Stimulated activated CD8-positive, alpha-beta memory T cell treated with anti-CD3 and anti-CD28 coated beads, Interleukin-12 subunit alpha, Interleukin-12 subunit beta, amount 100 ng/mL, for 4 hours (primary cell): ENCODE results near the gene SCAP.
"Not testable (repeated sequence)": the region's sequence is repeated elsewhere in the genome, so short reads cannot be mapped to it uniquely, and the experiment has no call there.

Experiments used
- DNase-seq: peaks from one replicate; pipeline ENCODE4 v3.0.0-alpha.2; 2020; ENCODE audit warnings: low read depth

The SCAP gene

DNA sequence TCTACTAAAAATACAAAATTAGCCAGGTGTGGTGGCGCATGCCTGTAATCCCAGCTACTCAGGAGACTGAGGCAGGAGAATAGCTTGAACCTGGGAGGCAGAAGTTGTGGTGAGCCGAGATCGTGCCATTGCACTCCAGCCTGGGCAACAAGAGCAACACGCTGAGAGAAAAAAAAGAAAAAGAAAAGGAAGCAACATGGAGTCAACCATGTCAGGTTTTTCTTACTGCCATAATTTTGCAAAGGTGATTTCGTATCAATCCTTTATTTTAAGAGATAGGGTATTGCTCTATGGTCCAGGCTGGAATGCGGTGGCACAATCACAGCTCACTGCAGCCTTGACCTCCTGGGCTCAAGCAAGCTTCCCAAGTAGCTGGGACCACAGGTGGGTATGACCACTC is 4.5 kb upstream of the SCAP start:
- DNase-seq: not testable (repeated sequence)

DNA sequence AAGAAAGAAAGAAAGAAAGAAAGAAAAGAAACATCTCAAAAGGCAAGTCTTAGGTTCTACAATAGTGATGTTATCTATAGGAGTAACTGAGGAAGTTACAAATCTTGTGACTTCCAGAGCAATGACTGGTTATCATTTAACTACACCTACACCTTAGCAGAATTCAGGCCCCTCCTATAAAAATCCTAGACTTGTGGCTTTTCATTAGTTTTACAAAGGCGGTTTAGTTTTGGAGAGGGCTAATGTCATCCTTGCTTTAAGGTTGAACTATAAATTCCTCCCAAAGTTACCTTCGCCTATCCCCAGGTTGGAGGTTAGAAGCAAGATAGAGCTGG is 4.1 kb upstream of the SCAP start:
- DNase-seq: no peak

DNA sequence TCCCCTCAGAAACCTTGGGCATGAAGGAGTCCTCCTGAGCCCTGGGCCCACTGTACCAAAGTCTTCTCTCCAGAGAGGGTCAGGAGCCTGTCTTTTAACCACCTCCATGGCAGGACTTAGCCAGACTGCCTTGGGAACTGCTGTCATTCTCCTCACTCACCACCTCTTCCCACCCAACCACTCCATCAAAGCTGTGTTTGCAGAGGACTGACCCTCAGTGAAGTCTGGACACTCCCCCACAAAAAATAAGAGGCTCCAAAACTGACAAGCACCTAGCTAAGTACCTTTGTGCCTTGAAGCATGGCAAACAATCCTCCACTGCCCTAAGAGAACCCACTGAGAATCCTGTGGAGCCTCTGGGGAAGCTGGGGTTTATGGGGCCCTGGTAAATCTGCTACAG is 2.3 kb upstream of the SCAP start:
- no peak for DNase-seq

DNA sequence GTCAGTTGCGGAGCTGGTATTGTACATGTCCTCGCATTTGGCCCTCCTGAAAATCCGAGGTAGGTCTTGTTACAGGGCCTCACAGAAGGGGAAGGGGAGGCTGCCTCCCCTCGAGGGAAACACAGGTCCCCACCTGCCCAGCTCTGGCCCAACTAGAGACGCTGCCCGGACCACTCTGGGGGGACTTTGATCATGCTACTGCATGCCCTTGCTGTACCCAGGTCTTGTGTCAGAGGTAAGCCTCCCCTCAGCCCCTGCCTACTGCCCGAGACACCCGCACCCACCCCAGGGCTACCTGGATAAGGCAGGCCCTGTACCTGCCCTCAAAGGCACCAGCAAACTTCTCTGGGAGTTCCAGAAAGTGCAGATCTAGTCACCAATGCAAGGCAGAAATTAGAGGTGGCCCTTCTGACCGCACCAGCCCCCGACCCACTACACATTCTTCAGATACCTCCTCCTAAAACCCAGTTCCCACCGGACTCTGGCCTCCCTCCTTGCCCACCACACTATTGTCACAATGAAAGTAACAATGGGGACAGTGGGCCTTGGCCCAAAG is 981 bp upstream of the SCAP start:
- DNase-seq: no peak

DNA sequence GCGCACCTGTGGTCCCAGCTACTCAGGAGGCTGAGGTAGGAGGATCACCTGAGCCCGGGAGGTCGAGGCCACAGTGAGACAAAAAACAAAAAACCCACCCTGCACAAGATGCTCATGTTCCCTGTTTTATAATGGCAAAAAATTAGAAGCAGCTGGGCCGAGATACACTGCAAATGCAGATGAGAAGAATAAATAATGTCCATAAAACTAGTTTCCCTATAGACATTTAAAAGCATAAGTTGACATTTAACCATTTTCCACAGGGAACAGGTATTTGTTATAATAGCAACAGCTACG is 537 bp upstream of the SCAP start:
- DNase-seq: no peak

DNA sequence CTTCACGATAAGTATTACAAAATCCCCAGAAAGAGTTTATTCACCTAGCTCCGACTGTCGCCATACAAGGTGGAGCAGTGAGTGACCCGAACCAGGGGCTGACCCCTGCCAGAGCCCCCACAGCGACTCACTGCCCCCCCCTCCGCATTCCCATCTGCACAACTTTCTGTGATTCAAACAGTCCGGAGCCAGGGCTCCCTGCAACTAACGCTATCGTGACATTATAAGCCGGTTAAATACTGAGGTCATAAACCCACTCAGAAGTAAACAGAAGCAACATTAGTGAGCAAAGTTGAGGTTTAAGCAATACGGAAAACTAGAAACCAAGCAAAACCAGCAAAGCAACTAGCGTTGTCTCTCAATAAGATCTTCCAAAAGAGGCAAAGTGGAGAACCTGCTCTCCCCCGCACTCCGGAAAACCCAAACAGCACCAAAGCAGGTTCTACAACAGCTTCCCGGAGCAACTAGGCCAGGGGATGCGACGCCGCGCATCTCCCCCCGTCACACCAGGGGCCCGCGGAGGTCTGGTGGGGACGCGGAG is 642 bp downstream of the SCAP start:
- no peak for DNase-seq

DNA sequence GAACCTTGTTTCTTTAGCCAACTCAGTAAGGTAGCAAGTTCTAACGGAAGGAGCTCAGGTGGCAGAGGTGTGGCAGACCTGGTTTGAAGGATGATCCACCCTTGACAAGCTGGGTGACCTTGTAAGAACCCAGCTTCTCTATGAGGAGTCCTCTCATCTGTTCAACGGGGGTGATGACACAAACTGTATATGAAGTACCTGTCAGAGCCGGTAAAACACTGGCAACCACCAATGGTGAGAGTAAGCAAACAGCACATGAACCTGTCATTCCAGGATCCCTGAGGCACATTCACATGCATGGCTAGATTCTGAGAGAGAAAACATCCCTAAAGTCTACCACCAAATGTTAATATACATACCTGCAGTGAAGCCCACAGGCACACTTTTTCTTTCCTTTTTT is 2.4 kb downstream of the SCAP start:
- DNase-seq: no peak

DNA sequence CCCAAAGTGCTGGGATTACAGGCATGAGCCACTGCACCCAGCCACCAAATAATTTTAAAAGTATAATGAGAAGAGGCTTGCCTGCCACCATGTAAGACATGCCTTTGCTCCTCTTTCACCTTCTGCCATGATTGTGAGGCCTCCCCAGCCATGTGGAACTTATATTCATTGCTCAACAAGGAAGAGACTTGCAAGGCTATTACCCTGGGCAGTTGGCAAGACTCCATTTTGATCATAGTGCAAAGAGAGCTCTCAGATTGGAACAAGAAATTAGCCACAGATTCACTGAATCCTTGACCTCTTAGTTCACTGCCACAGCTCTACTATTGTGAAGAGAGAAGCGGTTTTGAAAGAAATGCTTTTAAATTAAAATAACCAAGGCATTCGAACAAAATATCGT is 6.1 kb downstream of the SCAP start:
- no peak for DNase-seq

DNA sequence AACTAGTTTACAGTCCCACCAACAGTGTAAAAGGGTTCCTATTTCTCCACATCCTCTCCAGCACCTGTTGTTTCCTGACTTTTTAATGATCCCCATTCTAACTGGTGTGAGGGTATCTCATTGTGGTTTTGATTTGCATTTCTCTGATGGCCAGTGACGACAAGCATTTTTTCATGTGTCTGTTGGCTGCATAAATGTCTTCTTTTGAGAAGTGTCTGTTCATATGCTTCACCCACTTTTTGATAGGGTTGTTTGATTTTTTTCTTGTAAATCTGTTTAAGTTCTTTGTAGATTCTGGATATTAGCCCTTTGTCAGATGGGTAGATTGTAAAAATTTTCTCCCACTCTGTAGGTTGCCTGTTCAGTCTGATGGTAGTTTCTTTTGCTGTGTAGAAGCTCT is 7.4 kb downstream of the SCAP start:
- DNase-seq: not testable (repeated sequence)

DNA sequence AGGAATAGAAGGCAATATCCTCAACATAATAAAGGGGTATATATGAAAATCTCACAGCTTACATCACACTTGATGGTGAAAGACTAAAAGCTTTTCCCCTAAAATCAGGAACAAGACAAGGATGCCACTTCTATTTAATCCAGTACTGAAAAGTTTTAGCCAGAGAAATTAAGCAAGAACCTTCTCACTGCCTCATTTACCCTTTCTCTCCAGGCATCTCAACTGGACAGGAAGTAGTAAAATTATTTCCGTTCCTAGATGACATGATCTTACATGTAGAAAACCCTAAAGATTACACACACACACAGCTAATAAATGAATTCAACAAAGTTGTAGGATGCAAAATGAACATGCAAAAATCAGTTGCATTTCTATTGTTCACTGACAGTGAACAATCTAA is 11.2 kb downstream of the SCAP start:
- DNase-seq: no peak

DNA sequence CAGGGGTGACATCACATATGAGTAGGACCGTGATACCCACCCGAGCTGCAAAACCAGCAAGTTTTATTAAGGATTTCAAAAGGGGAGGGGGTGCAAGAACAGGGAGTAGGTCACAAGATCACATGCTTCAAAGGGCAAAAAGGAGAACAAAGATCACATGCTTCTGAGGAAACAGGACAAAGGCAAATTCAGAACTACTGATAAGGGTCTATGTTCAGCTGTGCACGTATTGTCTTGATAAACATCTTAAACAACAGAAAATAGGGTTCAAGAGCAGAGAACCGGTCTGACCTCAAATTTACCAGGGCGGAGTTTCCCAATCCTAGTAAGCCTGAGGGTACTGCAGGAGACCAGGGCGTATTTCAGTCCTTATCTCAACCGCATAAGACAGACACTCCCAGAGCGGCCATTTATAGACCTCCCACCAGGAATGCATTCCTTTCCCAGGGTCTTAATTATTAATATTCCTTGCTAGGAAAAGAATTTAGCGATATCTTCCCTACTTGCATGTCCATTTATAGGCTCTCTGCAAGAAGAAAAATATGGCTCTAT is 16.1 kb downstream of the SCAP start:
- not testable (repeated sequence) for DNase-seq

DNA sequence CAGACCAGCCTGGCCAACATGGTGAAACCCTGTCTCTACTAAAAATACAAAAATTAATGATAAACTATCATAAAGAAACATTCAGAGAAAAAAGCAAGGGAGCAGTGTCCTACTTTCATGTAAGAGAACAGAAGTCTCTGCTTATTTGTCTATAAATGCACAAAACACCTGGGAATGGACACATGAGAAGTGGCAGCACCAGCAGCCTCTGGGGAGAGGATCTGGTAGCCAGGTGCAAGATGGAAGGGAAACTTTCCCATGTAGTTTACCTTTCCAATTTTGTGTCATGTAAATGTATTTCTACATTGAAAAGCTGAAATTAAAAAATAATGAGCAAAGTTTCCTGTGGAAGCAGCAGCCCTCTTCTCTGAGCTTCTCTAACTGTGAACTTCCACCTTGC is 18.8 kb downstream of the SCAP start:
- no peak for DNase-seq

DNA sequence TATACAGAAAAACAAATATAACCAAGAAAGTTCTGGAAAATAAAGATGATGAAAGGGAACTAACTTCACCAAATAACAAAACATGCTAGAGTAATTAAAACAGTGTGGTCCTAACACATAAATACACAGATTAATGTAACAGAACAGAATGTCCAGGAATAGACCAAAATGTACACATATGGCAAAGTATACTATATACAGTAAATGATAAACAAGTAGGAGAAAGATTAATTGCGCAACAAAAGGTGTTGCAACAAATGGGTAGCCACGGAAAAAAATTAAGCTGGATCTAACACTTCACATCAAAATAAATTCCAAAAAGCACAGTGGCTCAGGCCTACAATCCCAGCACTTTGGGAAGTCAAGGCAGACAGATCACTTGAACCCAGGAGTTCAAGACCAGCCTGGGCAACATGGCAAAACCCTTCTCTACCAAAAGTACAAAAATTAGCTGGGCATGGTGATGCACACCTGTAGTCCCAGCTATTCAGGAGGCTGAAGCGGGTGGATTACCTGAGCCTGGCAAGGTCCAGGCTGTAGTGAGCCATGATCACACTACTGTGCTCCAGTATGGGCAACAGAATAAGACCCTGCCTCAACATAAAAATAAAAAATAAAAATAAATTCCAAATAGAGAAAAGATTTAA is 19.8 kb downstream of the SCAP start:
- DNase-seq: no peak

DNA sequence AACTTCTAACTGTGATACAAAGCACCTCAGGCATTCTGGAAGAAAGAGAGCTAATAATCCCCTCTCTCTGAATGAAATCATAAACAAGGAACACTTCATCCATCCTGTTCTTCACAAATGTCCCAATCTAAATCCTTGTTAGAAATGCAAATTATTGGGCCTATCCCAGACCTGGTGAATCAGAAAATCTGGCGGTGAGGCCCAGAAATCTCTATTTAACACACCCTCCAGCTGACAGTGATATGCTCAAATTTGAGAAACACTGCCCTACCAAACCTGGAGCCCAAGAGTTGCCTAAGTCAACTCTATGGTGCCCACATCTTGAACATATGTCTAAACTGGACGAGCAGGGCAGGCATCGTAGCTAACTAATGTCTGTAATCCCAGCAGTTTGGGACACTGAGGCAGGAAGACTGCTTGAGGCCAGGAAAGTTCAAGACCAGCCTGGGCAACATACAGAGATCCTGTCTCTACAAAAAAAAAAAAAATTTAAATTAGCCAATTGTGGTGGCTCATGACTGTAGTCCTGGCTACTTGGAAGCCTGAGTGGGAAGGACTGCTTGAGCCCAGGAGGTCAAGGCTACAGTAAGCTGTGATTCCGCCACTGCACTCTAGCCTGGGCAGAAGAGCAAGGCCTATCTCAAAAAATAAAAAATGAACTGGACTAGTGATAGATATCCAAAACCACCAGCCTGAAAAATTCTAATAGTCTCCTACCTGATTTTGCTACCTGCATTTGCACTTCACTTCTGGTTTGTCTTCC is 23.1 kb downstream of the SCAP start:
- DNase-seq: no peak

DNA sequence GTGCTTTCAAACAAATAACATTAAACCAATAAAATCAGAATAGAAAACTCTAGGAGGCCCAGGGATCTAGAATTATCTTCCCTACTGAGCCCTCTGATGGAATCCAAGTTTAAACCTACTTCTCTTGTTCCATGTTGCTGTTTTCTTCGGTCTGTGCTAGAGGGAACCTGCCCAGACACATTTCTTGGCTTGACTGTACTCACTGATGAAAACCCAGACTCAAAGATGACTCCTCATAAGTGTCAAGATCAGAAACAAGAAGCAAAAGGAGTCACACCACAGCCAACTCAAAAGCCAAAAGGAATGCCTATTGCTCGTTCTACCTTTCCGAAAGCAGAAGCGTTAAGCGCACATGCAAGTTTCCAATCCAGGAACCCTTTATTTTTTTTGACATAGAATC is 31.6 kb downstream of the SCAP start:
- DNase-seq: no peak

DNA sequence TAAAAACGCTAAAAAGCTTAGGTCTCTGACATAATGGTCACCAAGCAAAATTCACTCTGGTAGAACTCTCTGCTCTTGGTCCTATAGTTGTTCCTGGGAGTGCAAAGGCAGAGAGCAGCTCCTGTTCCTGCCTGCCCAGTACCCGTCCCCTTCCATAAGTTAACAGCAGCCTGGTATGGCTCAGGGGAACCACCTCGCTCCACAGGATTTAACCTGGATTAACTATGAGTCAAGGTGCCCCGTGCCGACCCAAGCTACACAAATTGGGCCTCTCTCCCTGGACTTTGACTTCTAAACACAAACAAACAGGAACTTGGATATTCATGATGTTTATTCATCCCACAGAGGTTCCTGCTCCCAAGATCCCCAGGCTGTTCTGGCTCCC is 32.1 kb downstream of the SCAP start:
- no peak for DNase-seq

DNA sequence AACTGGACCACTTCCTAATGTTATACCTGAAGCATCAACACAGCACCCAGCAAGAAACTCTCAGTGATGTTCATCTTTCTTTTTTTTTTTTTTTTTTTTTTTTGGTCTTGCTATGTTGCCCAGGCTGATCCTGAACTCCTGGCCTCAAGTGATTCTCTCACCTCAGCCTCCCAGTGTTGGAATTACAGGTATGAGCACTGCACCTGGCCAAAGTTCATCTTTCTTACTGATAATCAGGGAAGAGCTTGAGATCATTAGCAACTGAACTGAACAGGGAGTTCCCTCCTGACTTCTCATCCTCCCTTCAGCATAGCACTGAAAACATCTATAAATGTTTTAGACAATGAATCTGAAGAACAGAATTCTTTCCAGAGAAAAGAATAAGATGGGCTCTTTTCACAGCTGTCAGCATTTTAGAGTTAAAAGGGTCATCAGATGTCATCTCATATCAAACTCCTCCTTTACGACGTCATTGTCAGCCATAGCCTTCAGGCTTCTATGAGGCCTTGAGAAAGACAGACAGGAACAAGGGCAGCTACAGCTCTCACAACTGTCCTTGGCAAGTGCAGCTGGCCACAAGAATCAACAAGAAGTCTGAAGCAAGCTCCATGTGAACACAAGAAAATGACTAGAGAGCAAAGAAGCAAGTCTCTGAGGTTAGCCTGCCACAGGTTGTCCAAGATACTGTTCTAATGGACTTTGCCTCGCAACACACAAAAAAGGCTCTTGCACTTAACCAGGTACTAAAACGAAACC is 33.8 kb downstream of the SCAP start:
- DNase-seq: no peak

DNA sequence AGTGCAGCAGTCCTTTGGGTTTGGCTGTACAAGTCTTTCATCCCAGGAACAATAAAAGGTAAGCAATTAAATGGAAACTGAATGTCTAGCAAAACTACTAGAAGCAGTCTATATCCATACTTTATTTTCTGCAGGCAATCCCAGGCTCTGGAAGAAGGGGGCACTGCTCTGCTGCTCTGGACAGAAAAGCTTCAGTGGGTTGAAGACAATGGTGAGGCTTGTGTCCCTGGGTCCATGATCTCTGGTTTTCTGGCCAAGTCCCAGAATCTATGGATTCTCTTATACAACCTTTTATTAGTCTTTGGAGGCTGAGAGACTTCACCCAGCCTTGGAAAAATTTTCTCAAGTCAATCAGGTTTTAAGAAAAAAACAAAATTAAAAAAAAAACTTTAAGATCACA is 35.6 kb downstream of the SCAP start:
- no peak for DNase-seq

DNA sequence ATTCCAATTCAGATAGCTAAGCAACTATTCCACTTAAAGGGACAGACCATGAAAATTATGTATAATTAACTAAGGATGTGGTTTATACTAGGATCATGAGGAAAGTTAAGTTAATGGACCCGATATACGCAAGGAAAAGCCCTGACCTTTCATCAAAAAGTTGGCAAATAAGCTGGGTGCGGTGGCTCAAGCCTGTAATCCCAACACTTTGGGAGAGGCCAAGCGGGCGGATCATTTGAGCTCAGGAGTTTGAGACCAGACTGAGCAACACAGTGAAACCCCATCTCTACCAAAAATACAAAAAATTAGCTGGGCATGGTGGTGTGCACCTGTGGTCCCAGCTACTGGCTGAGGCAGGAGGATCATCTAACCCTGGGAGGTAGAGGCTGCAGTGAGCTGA is 39.6 kb downstream of the SCAP start:
- no peak for DNase-seq

DNA sequence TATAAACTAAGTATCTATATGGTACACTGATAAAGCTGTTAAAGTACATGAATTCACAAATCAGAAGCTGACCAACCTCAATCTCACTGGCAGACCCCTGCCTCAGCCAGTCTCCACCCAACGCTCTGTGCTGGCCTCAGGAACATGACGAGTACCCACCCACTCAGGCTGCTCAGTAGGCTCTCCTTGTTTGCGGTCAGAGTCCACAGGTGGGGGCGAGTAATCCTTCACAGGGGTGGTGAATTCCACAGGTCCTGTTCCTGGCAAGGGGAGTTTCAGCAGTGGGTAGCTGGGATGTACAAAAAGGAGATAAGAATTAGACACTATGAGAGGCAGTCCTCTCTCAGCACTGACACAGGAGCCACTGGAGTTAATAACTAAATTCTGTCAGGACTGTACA is 40.9 kb downstream of the SCAP start:
- no peak for DNase-seq

DNA sequence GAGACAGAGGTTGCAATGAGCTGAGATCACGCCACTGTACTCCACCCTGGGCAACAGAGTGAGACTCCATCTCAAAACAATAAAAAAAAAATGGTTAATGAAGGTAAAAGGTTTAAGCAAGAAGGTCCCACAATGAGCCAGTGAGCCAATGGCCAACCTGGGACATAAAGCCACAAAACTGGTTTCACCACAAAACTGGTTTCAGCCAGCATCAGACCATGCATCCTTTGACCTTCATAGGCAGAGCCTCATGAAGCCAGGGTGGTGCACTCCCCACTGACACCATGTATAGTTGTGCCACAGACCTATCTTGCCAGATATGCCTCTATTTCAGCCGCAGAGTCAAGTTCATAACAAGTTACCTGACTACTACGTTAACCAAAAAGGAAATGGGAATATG is 41.9 kb downstream of the SCAP start:
- DNase-seq: no peak

DNA sequence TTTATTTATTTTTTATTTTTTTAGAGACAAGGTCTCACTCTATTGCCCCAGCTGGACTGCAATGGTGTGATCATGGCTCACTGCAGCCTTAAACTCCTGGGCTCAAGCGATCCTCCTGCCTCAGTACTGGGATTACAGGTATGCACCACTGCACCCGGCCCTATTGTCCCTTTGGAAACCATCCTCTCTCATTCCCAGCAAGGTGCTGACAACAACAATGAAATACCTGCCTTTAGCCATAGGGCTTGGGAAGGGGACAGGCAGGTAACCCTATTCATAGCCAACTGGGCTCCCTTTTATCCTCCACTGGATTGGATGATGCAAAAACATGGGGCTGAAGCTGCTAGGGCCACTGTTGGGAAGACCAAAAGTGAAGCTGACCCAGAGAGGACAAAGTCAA is 43.1 kb downstream of the SCAP start:
- DNase-seq: no peak

DNA sequence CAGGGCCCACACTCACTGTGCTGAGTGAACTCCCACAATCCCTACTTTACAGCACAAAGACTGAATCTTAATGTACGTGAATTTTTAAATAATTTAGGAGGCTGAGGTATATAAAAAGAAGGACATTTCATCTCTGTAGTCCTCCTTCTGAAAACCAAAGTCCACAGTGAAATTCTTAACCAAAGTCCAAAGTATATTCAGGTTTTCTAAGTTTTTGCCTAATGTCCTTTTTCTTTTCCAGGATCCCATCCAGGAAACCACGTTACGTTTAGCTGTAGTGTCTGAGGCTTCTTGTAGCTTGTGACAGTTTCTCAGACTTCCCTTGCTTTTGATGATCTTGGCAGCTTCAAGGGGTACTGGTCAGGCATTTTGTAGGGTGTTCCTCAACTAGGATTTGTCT is 44.5 kb downstream of the SCAP start:
- no peak for DNase-seq
